ENCODE measurements around the gene KLHL2.
"Not testable (repeated sequence)": the region's sequence is repeated elsewhere in the genome, so short reads cannot be mapped to it uniquely, and the experiment has no call there.

GRCh38 chr4:165256074-165256659 lies 48.8 kb downstream of the KLHL2 start:
- not testable (repeated sequence) for TF ChIP-seq JUNB (IDR thresholded peaks at IDR 0.05; ENCODE audit: unreplicated experiment); CTCF (conservative IDR thresholded peaks at IDR 0.05; ENCODE audit: low read depth in 2 of 2); EZH2 (IDR thresholded peaks at IDR 0.05; ENCODE audit: low read depth, unreplicated experiment); EZH2phosphoT487 (IDR thresholded peaks at IDR 0.05; ENCODE audit: unreplicated experiment); ZNF331 (CRISPR knock-in tag; IDR thresholded peaks at IDR 0.05; ENCODE audit: low read depth); STAT1 (IDR thresholded peaks at IDR 0.05; ENCODE audit: unreplicated experiment); CREB1 (CRISPR knock-in tag; IDR thresholded peaks at IDR 0.05; ENCODE audit: low read depth)
- TF ChIP-seq, protein P1, sequence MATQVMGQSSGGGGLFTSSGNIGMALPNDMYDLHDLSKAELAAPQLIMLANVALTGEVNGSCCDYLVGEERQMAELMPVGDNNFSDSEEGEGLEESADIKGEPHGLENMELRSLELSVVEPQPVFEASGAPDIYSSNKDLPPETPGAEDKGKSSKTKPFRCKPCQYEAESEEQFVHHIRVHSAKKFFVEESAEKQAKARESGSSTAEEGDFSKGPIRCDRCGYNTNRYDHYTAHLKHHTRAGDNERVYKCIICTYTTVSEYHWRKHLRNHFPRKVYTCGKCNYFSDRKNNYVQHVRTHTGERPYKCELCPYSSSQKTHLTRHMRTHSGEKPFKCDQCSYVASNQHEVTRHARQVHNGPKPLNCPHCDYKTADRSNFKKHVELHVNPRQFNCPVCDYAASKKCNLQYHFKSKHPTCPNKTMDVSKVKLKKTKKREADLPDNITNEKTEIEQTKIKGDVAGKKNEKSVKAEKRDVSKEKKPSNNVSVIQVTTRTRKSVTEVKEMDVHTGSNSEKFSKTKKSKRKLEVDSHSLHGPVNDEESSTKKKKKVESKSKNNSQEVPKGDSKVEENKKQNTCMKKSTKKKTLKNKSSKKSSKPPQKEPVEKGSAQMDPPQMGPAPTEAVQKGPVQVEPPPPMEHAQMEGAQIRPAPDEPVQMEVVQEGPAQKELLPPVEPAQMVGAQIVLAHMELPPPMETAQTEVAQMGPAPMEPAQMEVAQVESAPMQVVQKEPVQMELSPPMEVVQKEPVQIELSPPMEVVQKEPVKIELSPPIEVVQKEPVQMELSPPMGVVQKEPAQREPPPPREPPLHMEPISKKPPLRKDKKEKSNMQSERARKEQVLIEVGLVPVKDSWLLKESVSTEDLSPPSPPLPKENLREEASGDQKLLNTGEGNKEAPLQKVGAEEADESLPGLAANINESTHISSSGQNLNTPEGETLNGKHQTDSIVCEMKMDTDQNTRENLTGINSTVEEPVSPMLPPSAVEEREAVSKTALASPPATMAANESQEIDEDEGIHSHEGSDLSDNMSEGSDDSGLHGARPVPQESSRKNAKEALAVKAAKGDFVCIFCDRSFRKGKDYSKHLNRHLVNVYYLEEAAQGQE (IDR thresholded peaks at IDR 0.05; ENCODE audit: unreplicated experiment): not testable (repeated sequence)

Measured in GM23338 (cell line).